Putamen (tissue), 1 donor: ENCODE results near the gene LAIR1.
"Not testable (repeated sequence)": the region's sequence is repeated elsewhere in the genome, so short reads cannot be mapped to it uniquely, and the experiment has no call there.

Experiments used
- DNase-seq: peaks from one replicate; pipeline ENCODE4 v3.0.0-alpha.2; 2016; ENCODE audit warnings: low spot score

Gene LAIR1

GRCh38 chr19:54341295-54341694 is 23.4 kb downstream of the LAIR1 start:
- no peak for DNase-seq

GRCh38 chr19:54339646-54340358 is 24.9 kb downstream of the LAIR1 start:
- no peak for DNase-seq

- DNase-seq, result no peak
These were observed 26.2 kb downstream of the LAIR1 start for GRCh38 chr19:54338521-54338920.

DNA sequence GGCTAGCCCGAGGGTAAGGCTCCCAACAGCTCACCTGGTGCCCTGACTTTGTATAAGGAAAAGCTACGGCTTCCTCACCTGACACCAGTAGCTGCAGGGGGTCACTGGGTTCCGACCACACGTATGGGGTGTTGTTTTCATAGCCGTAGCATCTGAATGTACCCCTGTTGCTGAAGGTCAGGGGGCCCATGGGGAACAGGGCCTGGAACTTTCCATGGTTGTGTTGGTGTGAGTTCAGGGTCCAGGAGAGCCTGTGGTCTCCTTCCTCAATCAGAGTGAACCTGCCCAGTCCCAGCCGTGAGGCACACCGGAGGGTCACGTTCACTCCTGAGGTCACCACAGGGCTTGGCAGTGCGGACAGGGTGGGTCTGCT is 26.9 kb downstream of the LAIR1 start:
- DNase-seq, result no peak

DNA sequence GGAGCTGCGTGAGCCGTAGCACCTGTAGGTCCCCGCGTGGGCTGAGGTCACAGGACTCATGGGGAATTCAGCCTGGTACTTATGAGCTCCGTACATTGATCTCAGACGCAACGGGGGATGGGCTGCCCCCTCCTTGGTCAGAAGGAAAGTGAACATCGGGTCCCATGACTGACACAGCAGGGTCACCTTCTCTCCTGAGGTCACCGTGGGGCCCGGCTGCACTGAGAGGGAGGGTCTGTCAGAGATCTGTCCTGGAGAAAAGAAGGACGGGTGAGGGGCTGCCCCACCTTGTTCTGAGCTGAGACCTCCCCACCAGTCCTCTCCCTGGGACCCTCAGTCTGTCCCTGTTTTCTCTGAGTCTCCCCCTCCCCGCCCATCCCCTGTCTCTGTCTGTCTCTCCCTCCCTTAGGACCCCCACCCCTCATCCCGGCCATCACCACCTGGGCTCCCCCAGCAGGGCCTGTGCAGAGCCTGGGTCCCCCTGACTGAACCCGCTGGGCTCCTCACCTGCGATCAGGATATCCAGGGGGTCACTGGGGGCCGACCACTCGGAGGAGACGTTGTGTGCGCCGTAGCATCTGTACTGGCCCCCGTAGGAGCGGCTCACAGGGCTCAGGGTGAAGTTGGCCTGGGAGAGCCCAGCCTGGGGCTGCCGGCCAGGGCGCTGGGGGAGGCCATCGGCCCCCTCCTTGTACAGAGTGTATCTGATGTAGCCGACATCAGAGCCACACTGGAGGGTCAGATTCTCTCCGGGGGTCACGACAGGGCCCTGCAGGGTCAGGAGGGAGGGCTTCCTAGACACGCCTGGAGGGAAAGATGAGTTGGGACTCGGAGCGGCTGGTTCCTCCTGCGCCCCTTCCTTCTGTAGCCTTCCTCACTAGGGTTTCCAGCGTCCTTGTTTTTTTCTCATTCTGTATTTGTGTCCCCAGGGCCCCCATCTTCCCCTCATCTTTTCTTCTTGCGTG is 27.6 kb downstream of the LAIR1 start:
- DNase-seq, result no peak

GRCh38 chr19:54335979-54336892 is 28.5 kb downstream of the LAIR1 start:
- DNase-seq, result no peak

- no peak for DNase-seq
These were observed 29.6 kb downstream of the LAIR1 start for GRCh38 chr19:54335164-54335563.

DNA sequence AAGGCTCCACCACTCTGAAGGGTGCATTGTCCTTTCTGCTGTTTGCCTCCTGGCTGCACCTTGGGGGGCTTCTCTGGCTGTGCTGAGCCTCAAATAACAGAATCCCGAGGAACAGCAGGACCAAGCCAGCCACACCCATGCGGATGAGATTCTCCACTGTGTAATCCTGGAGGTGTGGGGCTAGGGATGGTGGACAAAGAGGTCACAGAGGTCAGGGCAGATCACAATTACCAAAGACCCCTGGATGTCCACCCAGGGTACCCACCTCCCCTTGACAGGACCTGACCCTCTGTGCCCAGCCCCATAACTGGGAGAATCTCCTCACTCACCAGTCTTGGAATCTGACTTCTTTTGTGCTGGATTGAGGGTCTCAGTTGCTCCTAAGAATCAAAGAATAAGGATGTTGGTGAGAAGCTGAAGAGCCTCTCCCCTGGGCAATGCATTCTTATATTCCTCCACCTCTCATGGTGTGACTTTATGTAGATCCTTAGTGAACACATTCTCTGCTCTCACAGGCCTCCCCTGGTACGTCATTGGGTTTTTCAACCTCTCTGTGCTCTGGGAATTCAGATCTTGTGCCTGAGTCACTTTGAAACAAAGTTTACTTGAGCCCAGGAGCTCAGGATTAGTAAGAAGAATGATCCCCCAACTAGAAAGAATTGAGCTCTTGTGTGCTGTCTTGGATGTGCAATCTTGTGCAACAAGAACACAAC is 31.0 kb downstream of the LAIR1 start:
- no peak for DNase-seq

GRCh38 chr19:54332149-54332548 is 32.6 kb downstream of the LAIR1 start:
- no peak for DNase-seq

DNA sequence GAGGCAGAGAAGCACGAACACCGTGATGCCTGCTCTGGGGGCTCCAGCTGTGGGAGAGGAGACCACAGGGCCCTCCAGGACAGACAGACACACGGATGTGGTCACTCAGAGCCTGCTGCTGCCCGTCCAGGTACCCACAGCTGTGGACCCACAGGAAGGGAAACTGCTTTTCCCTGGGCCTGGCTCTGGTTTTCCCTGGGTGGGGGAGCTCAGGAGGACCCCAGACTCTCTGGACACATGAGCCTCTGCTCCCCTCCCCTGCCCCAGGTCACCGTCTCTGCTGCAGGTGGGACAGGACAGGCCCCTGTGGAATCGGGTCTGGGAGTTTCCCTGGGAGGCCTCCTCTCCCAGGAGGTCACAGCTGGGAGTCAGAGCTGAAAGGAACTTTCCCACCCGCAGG is 33.1 kb downstream of the LAIR1 start:
- DNase-seq, result no peak

GRCh38 chr19:54329476-54330165 is 35.1 kb downstream of the LAIR1 start:
- no peak for DNase-seq

DNA sequence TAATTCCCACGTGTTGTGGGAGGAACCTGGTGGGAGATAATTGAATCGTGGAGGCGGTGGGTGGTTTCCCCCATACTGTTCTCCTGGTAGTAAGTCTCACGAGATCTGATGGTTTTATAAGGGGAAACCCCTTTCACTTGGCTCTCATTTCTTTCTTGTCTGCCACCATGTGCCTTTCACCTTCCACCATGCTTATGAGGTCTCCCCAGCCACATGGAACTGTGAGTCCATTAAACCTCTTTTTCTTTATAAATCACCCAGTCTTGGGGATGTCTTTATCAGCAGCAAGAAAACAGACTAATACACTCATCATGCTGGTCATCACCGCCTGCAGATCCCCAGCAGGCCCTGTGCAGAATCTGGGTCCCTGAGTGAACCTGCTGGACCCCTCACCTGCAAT is 36.0 kb downstream of the LAIR1 start:
- DNase-seq, result not testable (repeated sequence)

- DNase-seq, result no peak
These were observed 39.1 kb downstream of the LAIR1 start for GRCh38 chr19:54325631-54326030.

- no peak for DNase-seq
These were observed 39.5 kb downstream of the LAIR1 start for GRCh38 chr19:54325194-54325621.

GRCh38 chr19:54324071-54324470 is 40.7 kb downstream of the LAIR1 start:
- no peak for DNase-seq

- DNase-seq, result not testable (repeated sequence)
These were observed 41.8 kb downstream of the LAIR1 start for GRCh38 chr19:54322934-54323333.

DNA sequence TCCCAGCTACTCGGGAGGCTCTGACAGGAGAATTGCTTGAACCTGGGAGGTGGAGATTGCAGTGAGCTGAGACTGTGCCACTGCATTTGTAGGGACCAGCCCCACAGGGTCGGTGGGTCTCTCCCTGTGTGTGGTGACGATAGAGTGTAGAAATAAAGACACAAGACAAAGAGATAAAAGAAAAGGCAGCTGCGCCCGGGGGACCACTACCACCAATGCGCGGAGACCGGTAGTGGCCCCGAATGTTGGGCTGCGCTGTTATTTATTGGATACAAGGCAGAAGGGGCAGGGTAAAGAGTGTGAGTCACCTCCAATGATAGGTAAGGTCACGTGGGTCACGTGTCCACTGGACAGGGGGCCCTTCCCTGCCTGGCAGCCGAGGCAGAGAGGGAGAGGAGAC is 42.4 kb downstream of the LAIR1 start:
- DNase-seq, result not testable (repeated sequence)

- no peak for DNase-seq
These were observed 44.6 kb downstream of the LAIR1 start for GRCh38 chr19:54319892-54320670.

DNA sequence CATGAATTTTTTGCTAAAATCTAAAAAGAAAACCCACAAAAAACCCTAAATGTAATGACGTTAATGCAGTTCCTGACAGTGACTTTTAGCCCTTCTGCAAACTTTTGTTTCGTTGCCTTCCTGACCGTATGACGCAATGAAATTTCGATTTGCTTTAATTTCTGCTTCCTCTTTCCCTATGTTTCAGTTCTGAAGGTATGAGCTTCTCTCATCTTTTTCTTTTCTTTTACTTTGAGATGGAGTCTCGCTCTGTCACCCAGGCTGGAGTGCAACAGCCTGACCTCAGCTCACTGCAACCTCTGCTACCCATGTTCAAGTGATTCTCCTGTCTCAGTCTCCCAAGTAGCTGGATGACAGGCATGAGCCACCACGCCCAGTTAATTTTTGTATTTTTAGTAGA is 45.7 kb downstream of the LAIR1 start:
- DNase-seq, result no peak

DNA sequence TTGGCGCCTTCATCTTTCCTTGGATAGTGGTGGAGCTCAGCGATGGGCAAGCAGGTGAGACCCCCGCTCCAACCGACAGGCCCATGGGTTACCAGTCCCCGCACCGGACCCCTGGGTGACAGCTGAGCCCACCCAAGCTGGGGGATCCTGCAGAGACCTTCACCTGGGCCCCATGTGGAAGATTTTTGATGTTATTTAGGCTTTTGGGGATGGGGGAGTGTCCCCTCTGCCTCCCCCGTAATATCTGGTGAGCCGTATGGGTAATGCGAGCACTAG is 46.8 kb downstream of the LAIR1 start:
- no peak for DNase-seq
